Measurements from ENCODE around the gene MEIKIN.

The MEIKIN gene, protein sequence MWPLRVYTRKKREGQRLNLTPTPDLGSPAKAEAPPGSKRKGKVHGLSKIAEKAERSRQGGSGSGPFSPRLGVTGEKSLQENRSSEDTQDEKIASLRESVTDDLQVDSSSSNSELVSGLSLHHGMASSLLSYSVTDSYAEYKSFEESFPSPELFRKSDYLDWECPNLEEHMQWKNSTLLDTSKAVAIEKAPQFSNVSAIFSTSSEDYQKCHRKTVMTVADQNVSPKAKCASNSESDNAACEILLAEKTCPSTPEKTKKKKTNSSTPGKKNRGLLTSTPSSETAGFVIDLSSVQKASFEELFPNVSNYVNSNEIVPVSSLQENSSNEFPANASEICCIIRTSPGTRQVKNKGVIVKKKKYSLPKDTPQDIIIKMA

DNA sequence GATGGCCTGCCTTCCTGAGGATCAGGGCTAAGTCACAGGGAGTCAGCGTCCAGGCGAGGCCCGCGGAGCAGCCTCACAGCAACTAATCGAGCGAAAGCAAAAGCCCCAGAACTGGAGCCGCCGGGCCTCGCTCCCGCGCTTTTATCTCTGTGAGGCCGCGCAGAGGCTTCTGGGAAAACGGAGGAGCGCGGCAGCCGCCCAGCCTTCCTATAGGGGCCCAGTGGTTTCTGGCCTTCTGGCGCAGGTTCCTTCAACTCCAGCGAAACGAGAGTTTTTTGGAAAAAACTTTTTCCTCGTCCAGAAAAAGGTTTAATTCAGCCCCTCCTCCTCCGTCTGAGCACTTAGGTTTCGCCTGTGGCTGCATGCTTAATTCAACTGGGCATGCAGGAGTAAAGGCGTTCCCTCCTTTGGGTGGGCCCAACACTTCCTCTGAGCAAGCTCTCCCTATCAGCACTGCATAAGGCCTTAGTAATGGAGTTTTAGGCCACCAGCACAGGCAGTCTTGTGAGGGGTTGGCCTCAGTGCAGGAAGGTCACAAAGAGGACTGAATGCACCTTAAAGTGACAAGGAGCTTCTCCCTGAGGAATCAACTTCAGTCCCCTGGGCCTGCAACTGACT is at the start of gene MEIKIN:
Gene MEIKIN, minus strand, starts transcription at position 113 of the 618 bp plus-strand sequence. CDS start 158 bp downstream, outside the sequence.
- no peak for DNase-seq (ENCODE audit: low spot score)

DNA sequence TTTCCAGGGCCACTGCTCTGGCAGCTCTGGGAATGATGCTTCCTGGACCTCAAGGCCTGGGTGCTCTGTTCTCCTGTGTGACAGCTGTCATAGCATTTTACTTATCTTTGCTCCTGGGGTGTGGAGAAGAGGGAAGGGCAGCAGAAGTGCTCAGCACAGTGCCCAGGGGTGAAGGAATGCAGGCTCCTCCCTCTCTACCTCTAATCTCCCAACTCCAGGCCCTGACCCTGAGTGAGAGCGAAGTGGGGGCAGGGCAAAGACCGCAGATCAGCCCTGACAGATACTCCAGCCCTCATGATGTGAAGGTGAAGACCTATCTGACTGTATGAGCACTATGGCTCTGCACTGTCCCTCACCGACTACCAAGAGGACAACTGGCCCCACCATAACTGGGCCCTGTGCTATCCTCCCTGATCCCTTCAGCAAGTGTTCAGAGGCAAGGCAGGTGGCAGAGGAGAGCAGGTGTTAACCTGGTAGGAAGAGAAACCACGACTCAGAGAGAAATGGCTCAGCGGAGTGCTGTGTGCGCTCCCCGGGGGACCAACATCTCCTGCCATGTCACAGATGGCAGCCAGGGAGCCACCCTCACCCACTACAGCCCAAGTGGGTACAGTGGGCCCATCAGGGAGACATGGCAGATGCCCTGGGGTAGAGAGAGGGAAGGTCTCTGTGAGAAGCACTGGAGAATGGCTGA is 49.2 kb upstream of the MEIKIN start:
- DNase-seq (ENCODE audit: low spot score) = no peak

DNA sequence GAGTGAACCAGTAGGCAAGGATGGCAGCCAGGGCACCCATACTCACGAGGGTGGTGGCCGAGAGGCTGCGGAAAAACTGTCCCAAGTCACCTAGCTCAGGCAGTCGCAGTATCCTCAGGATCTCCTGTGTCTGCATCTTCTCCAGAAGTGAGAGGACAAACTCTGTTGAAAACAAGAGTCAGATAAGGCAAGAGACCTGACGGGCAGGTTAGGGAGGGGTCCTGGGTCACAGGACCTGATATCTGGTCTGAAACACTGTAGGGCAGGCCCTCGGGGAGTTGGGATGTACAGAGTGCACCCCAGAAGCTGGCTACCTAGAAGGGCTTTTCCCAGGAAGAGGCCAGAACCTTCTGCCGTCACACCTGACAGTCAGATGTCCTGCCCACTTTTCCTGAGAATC is 48.6 kb upstream of the MEIKIN start:
- no peak for DNase-seq (ENCODE audit: low spot score)

DNA sequence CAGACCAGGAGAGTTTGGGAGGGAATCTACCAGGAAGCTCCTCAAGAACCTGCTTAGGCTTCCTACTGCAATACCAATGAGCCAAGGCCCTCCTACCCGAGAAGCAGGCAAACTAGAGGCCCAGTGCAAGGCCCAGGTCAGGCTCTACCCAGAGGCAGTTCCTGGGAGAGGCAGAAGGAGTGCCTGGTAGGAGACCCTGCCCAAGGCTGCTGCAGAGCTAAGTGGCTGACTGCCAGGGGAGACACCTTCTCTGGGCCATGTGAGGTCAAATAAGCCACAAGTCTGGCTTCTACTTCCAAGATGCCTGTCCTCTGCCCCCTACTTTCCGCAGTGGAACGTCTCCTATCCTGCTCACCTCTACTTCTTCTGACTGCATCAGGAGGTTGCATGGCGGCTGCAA is 48.2 kb upstream of the MEIKIN start:
- no peak for DNase-seq (ENCODE audit: low spot score)

DNA sequence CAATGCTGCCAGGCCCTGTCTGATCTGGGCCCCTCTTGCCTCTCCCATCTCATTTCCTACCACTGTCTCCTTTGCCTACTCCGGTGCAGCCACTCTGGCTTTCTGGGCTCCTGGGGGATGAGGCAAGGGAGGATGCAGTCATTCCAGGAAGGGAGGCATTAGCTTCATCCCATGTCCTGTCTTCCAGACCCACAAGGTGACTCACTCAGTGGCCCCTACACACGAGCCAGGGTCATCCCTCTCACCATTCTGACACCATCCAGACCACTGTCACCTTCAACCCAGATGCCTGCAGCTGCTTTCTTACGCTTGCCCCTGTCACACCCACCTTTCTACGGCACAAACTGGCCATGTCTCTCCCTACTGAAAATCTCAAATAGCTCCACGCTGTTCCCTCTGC is 46.9 kb upstream of the MEIKIN start:
- DNase-seq (ENCODE audit: low spot score) = no peak

DNA sequence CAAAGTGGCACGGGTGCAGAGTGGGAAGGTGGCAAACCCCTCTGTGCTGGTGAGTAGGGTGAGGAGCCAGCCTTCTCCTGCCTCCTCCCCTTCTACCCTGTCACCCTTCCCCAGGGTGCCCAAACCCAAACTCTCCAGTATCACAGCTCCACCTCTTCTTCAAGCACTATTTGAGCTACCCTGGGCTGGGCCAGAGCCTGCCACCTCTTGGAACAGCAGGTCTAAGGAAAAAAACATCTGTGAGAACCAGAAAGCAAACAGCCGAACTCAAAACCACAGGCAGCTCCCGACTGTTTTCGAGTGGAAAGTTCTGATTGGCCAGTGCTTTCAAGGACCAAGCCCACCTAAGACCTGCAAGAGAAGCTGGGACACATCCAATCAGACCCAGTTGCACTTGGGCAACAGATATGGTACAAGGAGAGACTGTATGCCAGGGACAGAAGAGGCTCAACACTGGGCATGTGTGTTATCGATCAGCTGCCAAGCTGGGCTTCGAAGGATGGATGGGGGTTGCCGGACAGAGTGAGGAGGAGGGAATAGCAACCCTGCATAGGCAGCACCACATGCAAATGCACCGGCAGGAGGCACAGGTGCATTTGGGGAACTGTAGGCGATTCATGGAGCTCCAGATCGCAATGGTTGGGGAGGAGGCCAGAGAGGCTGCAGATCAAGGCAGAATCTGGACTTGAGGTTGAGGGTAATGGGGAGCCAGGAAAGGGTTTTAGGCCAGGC is 46.3 kb upstream of the MEIKIN start:
- DNase-seq (ENCODE audit: low spot score) = no peak

DNA sequence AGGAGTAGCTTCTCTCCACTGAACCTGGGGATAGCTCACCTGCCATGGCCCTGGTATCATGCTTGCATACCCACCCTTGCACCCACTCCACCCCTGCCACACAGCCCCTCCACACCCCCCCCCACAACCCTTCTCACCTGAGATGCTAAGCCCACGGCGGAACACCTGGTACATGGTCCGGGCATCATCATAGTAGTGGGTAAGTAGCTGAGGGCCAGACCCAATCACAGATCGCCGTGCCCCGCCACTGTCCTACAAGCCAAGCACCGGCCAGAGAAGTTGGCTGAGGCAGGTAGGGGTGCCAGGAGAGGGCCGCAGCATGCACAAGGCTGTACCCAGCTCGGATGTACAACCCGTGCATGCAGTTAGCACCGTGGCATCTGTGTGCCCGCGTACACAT is 45.3 kb upstream of the MEIKIN start:
- no peak for DNase-seq (ENCODE audit: low spot score)

DNA sequence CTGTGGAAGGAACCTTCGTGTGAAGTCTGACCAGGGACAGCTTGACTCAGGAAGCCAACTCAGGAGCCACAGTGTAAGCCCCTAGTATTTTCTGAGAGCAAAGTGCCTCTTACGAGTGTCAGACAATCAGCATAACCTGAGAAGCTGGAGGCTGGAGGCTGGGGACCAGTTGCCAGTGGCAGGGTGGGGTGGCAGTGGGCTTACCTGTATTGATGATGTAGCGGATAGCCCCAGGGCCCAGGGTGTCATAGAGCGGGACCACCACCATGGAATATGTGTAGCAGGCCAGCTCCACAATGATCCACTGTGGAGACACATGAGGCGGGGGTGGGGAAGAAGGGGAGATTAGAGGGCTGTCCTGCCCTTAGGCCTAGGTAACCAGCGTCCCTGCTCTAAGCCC is 43.1 kb upstream of the MEIKIN start:
- no peak for DNase-seq (ENCODE audit: low spot score)

DNA sequence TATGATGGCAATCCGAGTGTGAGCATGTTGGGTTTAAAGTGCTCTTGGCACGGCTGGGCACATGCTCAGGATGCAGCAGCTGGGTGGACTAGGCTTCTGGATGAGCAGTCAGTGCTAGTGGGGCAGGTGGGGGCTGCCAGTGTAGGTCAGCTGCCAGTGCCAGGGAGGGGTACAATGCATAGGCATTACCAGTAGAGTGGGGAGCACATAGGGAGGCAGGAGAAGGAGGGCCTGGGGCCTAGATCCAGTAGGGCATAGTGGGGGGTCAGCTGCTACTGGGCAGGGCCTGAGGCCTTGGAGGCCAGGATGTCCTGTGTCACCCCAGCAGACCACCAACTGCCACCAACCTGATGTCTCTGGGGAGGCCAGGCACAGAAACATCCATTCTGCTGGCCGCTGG is 41.8 kb upstream of the MEIKIN start:
- no peak for DNase-seq (ENCODE audit: low spot score)

DNA sequence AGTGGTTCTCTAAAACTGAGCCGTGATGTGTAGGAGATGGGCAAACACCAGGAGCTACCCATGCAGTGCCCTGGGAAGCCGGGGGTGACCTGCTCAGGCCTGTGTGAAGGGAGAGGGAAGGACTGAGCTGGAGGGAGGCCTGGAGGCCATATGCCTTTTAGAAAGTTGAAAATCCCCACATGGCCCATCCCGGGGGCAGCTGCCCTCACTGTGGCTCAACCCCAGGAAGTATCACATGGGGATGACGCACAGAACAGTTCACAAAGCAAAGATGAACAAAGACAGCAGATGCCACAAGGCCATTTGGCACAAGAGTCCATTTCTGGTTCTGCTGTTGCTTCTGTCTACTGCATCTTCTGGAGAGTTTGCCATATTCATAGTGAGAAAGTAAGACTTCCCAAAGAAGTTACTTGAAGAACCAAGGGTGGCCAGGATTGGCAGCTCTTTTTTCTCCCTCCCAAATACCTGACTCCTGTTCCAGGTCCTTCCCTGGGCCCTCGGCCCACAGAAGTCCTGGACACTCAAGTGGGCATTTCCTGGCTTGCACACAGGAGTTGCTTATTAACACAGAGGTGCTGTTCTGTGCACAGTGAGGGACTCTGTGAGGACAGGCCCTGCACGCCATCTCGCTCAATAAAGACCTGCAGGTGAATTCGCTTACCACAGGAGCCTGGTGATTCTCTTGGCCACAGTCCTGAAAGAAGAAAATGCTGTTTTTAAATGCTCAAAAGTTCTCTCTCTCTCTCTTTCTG is 40.9 kb upstream of the MEIKIN start:
- peak; percentile 53 for DNase-seq (ENCODE audit: low spot score)

DNA sequence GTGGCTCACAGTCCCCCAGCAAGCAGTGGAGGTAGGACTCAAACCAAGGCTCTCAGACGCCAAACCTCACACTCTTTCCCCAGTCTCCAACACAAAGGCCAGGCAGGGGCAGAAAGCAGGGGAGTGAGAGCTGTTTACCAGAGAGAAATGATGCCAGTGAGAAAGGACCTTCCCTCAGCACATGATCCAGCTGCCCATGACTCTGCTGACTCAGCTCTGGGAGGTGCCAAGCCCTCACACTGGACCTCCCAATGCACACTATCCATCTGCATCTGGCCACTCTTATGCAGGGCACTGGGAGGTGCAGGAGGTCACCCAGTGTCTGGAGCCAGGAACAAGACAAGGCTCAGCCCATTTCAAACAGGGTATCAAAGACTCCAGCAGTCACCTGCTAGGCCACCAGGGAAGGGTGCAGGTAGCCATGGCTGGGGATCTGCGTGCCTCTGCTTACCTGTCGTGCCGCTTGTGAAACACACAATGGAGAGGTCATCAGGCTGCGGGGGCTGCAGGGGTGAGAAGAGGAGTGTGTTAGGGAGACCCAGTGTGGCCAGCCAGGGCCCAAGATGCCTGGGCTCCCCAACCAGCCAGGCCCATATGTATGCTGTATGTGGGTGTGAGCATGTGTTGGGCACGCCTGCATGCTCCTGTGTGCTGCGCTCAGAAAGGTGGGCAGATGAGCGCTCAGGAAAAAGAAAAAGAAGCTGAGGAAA is 39.6 kb upstream of the MEIKIN start:
- peak; percentile 41 for DNase-seq (ENCODE audit: low spot score)

DNA sequence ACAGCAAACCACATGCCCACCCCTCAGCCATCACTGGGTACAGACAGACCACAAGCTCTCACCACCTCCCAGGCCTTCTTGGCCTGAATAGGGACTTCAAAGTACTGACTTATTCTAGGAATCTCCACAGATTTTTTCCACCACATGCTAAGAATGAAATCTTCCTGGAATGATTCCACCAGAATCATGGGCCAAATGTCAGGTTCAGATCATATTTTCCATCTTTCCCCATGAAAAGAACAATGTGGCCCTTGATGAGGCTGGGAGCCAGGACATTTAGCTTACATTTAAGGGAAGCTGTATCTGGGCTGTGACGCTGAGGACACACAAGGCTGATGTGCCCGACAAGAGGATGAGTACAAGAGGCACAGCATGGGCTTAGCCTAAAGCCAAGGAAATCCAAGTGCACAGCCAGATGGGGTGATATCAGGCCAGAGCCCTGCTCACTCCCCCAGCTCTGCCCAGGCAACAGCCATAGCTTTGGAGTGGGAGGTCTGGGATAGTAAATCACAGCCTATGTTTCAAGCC is 37.8 kb upstream of the MEIKIN start:
- DNase-seq (ENCODE audit: low spot score) = no peak

DNA sequence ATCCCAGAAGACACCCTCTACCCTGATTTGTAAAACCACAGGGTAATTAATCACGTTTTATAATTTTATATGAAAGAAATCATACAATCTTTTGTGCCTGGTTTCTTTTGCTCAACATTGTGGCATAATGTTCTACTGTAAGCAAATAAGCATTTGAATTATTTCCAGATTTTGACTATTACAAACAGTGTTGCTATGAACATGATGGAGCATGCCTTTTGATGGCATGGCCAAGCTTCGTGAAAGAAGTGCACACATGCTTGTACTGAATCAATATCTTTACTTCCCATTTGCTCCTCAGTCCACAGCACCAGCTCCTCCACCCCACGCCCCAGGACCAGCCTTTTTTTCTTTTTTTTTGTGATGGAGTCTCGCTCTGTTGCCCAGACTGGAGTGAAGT is 36.1 kb upstream of the MEIKIN start:
- no peak for DNase-seq (ENCODE audit: low spot score)

DNA sequence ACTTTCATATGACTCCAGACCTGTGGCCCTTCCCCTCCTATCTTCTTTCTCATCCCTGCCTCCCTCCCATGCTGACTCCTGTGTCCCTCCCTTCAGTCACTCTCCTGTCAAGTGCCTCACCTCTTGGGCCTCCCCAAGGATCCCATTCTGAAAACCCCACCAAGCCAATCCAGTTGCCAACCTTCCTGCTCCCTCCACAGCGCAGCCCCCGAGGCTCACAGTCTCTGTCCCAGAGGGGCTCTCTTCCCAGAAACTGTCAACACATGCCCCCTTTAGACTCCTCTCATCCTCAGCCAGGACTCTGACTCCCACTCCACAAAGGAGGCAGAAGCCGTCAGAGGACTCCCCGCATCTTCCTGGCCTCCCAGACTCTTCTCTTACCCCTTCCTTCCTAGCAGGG is 35.2 kb upstream of the MEIKIN start:
- DNase-seq (ENCODE audit: low spot score) = no peak

DNA sequence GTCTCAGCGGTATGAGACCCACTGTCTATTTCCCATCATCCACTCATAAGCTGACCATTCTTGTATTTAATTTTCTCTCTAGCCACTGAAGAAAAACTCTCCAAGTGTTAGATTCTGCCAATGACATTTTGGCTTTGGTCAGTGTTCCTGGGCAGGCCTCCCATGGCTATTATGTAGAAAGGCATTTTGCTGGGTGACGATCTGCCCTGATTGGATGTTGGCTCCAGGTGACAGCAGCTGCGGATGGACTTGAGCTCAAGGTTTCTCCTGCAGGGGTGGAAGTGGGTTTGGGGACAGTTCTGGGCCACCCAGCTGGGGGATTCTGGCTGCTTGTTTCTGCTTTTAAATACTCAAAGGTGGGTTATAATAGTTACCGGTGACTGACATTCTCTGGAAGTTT is 34.4 kb upstream of the MEIKIN start:
- DNase-seq (ENCODE audit: low spot score) = peak; percentile 52

DNA sequence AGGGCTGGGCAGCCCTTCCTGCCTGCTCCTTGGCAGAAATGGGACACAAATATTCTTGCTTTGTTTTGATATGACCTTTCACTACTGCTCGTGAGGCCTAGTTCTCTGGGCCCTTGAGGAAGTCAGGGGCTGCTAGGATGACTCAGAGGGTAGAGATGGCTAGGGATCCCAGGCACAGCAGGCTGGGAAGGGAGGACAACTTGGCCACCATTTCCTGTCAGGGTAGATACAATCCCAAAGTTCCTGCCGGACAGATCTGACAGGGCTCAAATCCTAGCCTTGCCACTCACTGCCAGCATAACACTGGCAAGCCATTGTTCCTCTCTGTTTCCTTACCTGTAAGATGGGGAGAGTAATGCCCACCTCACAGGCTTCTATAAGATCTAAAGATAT is 31.7 kb upstream of the MEIKIN start:
- DNase-seq (ENCODE audit: low spot score) = no peak

DNA sequence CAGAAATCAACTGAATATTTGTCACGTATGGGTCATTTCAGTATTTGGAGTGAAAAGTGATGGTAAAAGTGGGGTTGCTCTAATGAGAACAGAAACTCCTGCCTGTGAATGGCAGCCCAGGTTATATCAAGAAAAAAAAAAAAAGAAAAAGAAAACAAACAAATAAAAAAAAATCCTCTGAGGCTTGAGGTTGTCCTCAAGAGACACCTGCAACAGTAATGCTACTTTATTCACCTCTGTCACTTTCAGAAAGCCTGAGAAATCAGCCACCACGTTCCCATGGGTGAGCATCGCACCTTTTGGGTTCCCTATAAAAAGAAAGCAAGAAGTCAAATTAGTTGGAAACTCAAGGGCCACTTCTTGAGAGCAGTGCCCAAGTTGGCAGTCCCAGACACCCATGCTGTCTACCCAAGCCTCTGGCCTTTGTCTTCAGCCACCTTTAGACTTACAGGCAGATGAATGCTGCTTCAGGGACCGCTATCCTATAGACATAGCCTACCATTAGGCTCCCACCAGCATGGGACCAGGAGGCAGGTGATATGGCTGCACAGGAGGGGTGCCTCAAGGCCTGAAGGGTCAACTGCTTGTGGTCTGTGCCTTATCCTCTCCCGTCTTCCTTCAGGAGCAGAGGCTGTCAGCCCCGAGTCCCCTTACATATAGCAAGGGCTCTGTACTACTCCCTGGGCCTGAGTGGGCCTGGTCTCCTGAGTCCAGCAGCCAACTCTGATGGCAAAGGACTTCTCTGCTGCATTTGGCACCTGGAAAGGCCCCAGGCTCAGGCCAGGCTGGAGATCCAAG is 31.1 kb upstream of the MEIKIN start:
- DNase-seq (ENCODE audit: low spot score) = no peak

DNA sequence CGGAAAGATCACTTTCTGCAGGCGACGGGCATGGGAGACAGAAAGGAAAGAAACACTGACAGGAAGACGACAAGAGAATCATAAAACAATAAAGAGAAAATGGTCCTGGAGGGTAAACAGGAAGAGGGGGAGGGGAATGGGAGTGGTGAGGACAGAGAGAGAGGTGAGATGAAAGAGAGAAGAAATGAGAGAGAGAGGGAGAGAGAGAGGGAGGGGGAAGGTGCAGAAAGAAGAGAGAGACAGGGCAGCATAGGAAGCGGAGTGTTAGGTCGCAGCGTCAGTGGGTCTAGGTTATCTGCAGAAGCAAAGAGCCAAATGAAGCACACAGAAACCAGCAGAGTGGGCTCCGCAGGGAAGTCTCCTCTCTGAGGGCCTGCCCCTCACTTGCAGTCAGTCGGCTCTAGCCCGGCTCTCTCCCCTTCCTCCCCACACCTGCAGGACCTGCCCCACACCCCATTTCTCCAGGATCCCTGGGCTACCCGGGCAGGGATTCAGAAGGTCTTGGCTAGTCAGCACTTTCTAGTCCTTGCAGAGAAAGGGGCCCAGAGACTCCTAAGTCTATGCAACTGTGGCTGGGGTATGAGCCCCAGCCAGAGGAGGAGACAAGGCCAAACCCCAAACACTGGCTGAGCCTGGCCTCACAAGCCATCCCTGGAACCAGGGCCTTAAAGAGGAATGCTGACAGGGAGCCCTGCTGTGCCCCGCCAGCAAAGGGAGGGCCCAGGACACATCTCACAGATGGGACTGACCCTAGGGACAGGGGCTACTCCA is 29.7 kb upstream of the MEIKIN start:
- DNase-seq (ENCODE audit: low spot score) = no peak

DNA sequence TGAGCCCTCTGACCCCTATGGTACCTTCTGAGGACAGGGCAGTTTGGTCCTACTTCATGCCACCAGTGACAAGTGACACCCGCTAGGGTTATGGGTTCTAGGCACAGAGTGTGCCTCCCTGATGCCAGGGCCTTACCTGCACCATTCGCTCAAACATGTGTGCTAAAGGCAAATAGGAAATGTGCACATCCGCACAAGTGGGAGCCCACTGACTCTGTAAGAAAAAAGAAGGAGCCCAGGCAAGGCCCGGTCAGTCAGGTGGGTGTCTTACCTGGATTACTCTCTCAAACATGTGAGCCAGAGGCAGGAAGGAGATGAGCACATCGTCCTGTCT is 29.1 kb upstream of the MEIKIN start:
- no peak for DNase-seq (ENCODE audit: low spot score)
